ENCODE results near the gene AATK. TPM values are rescaled to one million over a fixed set of nuclear protein-coding genes. Genes with fewer than 3 reads are reported as not detected.

The AATK gene
- total and polyA plus RNA-seq, 2 of the 13 experiments (the other 11 are each of a cell fraction or from before 2014, with no cell fraction given) = 2.9 to 8.4 TPM

DNA sequence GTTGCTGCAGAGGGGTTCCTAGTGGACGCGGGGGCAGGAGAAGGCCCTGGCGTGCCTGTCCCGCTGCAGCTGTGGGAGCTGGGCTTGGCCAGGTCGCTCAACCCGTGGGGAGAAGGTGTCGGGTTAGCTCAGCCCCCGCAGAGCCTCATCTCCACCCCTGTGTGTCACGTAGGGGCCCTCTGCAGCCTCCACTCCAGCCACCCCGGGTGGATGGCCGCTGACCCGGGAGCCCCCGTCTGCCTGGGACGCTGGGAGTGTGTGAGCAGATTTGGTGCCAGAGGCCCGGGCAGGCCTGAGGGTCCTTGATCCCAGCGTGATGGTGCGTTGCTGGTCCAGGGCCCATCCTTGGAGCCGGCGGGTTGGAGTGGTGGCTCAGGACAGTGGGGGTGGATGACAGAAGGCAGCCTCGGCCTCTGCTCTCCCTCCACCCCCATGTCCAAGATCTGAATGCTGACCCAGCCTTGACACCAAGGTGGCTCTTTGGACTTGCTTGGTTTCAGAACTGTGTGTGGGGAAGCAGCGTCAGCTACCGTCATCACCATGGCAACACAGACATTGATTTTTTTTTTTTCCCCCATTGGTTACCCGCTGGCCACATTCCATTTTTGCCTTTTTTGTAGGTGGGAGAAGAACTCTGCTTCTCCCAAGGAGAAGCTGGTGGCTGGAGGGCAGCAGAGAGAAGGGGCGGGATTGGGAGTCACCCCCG, 95.3 kb downstream of the AATK start (continued):
- TF ChIP-seq KDM2A (CRISPR knock-in tag; IDR thresholded peaks at IDR 0.05; ENCODE audit: borderline replicate concordance, low read depth) (no peak), PHF21A (CRISPR knock-in tag; IDR thresholded peaks at IDR 0.05) (peak; percentile 27; the same call in 1 of the 2 replicates), ATM (IDR thresholded peaks at IDR 0.05; ENCODE audit: borderline replicate concordance) (no peak), GTF2F1 (IDR thresholded peaks at IDR 0.05; ENCODE audit: low read length) (no peak), THYN1 (CRISPR knock-in tag; IDR thresholded peaks at IDR 0.05; ENCODE audit: borderline replicate concordance, low read depth) (no peak), ZNF709 (CRISPR knock-in tag; IDR thresholded peaks at IDR 0.05) (no peak), KLF16 (CRISPR knock-in tag; IDR thresholded peaks at IDR 0.05) (no peak), RBM39 (IDR thresholded peaks at IDR 0.05; ENCODE audit: low read depth, low read length, poor library complexity, severe bottlenecking) (no peak), MED8 (CRISPR knock-in tag; IDR thresholded peaks at IDR 0.05; ENCODE audit: insufficient replicate concordance) (peak; percentile 19), MATR3 (CRISPR knock-in tag; IDR thresholded peaks at IDR 0.05) (no peak), ARHGAP35 (CRISPR knock-in tag; IDR thresholded peaks at IDR 0.05; ENCODE audit: borderline replicate concordance) (no peak), ZNF780A (CRISPR knock-in tag; IDR thresholded peaks at IDR 0.05) (no peak), ZNF329 (CRISPR knock-in tag; IDR thresholded peaks at IDR 0.05; ENCODE audit: low read depth) (no peak), ZKSCAN8 (CRISPR knock-in tag; IDR thresholded peaks at IDR 0.05; ENCODE audit: borderline replicate concordance) (no peak), PRMT3 (CRISPR knock-in tag; IDR thresholded peaks at IDR 0.05; ENCODE audit: borderline replicate concordance, low read depth) (no peak)
- TF ChIP-seq, protein P1, sequence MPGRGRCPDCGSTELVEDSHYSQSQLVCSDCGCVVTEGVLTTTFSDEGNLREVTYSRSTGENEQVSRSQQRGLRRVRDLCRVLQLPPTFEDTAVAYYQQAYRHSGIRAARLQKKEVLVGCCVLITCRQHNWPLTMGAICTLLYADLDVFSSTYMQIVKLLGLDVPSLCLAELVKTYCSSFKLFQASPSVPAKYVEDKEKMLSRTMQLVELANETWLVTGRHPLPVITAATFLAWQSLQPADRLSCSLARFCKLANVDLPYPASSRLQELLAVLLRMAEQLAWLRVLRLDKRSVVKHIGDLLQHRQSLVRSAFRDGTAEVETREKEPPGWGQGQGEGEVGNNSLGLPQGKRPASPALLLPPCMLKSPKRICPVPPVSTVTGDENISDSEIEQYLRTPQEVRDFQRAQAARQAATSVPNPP (CRISPR knock-in tag; IDR thresholded peaks at IDR 0.05) = no peak
- TF ChIP-seq, protein P2, sequence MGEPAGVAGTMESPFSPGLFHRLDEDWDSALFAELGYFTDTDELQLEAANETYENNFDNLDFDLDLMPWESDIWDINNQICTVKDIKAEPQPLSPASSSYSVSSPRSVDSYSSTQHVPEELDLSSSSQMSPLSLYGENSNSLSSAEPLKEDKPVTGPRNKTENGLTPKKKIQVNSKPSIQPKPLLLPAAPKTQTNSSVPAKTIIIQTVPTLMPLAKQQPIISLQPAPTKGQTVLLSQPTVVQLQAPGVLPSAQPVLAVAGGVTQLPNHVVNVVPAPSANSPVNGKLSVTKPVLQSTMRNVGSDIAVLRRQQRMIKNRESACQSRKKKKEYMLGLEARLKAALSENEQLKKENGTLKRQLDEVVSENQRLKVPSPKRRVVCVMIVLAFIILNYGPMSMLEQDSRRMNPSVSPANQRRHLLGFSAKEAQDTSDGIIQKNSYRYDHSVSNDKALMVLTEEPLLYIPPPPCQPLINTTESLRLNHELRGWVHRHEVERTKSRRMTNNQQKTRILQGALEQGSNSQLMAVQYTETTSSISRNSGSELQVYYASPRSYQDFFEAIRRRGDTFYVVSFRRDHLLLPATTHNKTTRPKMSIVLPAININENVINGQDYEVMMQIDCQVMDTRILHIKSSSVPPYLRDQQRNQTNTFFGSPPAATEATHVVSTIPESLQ (CRISPR knock-in tag; conservative IDR thresholded peaks at IDR 0.05) = no peak
- TF ChIP-seq, protein P3, sequence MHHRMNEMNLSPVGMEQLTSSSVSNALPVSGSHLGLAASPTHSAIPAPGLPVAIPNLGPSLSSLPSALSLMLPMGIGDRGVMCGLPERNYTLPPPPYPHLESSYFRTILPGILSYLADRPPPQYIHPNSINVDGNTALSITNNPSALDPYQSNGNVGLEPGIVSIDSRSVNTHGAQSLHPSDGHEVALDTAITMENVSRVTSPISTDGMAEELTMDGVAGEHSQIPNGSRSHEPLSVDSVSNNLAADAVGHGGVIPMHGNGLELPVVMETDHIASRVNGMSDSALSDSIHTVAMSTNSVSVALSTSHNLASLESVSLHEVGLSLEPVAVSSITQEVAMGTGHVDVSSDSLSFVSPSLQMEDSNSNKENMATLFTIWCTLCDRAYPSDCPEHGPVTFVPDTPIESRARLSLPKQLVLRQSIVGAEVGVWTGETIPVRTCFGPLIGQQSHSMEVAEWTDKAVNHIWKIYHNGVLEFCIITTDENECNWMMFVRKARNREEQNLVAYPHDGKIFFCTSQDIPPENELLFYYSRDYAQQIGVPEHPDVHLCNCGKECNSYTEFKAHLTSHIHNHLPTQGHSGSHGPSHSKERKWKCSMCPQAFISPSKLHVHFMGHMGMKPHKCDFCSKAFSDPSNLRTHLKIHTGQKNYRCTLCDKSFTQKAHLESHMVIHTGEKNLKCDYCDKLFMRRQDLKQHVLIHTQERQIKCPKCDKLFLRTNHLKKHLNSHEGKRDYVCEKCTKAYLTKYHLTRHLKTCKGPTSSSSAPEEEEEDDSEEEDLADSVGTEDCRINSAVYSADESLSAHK (CRISPR knock-in tag; IDR thresholded peaks at IDR 0.05; ENCODE audit: borderline replicate concordance) = no peak
- TF ChIP-seq, protein P4, sequence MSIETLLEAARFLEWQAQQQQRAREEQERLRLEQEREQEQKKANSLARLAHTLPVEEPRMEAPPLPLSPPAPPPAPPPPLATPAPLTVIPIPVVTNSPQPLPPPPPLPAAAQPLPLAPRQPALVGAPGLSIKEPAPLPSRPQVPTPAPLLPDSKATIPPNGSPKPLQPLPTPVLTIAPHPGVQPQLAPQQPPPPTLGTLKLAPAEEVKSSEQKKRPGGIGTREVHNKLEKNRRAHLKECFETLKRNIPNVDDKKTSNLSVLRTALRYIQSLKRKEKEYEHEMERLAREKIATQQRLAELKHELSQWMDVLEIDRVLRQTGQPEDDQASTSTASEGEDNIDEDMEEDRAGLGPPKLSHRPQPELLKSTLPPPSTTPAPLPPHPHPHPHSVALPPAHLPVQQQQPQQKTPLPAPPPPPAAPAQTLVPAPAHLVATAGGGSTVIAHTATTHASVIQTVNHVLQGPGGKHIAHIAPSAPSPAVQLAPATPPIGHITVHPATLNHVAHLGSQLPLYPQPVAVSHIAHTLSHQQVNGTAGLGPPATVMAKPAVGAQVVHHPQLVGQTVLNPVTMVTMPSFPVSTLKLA (IDR thresholded peaks at IDR 0.05) = no peak
- TF ChIP-seq, protein P5, sequence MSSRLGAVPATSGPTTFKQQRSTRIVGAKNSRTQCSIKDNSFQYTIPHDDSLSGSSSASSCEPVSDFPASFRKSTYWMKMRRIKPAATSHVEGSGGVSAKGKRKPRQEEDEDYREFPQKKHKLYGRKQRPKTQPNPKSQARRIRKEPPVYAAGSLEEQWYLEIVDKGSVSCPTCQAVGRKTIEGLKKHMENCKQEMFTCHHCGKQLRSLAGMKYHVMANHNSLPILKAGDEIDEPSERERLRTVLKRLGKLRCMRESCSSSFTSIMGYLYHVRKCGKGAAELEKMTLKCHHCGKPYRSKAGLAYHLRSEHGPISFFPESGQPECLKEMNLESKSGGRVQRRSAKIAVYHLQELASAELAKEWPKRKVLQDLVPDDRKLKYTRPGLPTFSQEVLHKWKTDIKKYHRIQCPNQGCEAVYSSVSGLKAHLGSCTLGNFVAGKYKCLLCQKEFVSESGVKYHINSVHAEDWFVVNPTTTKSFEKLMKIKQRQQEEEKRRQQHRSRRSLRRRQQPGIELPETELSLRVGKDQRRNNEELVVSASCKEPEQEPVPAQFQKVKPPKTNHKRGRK (CRISPR knock-in tag; IDR thresholded peaks at IDR 0.05) = no peak

Data from HepG2 (cell line).